Fibroblast of peridontal ligament (primary cell): Measurements from ENCODE around the gene NDUFB6.
"Not testable (repeated sequence)": the region's sequence is repeated elsewhere in the genome, so short reads cannot be mapped to it uniquely, and the experiment has no call there.

Experiments
- DNase-seq: peaks from one replicate; pipeline ENCODE4 v3.0.0-alpha.2; 2010; ENCODE audit errors: extremely low read depth

The NDUFB6 gene

GRCh38 chr9:32572900-32573523 is at the start of gene NDUFB6:
Gene NDUFB6, minus strand, starts transcription at chr9:32573159. Its CDS starts 99 bp downstream, at chr9:32573060.
- peak; percentile 92 for DNase-seq

DNA sequence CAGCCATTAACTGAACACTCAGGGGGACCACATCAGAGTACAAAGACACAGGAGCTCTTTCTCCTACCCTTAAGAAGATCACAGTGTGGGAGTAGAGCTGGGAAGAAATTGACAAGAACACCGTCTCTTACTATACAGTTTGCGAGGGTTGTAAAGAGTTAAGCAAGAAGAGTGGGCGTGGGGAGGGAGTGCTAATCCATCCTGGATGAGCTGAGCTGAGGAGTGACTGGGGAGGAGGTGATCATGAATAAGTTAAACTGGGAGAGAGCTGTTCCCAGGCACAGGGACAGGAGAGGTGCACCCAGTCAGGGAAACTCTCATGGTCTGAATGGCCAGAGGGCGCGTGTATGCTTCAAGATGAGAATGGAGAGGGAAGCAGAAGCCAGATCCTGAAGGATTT is 45.3 kb upstream of the NDUFB6 start:
- no peak for DNase-seq

GRCh38 chr9:32606811-32607210 is 33.9 kb upstream of the NDUFB6 start:
- no peak for DNase-seq

- DNase-seq = no peak
Measured at GRCh38 chr9:32603914-32604852, 31.2 kb upstream of the NDUFB6 start.

DNA sequence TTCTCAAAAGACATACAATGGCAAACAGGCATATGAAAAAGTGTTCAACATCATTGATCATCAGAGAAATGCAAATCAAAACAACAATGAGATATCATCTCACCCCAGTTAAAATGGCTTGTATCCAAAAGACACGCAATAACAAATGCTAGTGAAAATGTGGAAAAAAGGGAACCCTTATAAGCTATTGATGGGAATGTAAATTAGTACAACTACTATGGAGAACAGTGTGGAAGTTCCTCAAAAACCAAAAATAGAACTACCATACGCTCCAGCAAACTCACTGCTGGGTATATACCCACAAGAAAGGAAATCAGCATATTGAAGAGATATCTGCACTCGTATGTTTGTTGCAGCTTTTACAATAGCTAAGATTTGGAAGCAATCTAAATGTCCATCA is 26.1 kb upstream of the NDUFB6 start:
- not testable (repeated sequence) for DNase-seq

DNA sequence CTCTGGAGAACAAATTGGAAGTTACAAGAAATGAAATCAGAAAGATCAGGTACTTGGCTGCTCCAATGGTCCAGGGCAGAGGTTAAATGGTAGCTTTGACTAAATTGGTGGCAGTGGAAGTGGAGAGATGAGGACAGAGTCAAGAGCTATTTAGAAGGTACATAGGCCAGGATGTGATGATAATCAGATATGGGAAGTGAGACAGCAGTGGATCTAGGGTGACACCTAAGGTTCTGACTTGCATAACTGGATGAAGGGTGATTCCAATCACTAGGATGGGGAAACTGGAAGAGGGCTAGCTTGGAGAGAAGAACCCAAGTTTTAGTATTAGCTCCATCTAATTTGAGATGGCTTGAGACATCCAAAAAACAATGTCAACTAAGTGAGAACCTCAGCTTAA is 24.0 kb upstream of the NDUFB6 start:
- no peak for DNase-seq

DNA sequence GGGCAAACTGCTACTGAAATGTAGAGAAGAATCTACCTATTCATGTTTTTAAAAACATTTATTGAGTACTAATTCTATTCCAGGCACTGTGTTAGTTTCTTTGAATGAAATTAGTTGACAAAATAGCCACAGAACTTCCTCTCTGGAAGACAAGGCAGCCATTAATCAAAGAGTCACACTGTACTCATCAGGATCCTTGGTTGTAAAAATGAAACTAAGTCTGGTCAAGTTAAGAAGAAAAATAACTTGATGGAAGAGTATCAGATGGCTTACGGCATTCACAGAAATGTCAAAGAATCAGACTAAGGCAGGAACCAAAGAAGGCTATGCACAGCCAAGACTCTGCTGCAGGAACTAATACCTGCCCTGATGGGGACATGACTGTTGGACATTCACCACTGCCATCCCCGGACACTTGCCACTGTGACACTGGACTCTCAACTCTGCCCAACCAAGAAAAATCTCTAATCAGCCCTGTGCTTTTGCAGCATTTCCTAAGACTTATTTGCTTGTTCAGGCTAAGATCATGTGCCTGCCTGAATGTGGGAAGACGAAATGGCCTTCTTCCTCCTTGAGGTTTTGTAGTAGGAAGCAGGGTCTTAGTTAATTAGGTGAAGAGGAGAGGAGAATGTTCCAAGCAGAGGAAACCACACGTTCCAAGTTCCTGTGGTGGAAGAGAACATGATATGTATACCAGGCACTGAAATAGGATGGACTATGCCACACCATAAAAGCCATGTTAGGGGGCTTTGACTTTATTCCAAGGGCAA is 23.3 kb upstream of the NDUFB6 start:
- no peak for DNase-seq

- no peak for DNase-seq
Measured at GRCh38 chr9:32590898-32591297, 17.9 kb upstream of the NDUFB6 start.

GRCh38 chr9:32590476-32590875 is 17.5 kb upstream of the NDUFB6 start:
- no peak for DNase-seq

GRCh38 chr9:32589083-32589723 is 16.2 kb upstream of the NDUFB6 start:
- peak; percentile 77 for DNase-seq

- peak; percentile 26 for DNase-seq
Measured at GRCh38 chr9:32587901-32588300, 14.9 kb upstream of the NDUFB6 start.

DNA sequence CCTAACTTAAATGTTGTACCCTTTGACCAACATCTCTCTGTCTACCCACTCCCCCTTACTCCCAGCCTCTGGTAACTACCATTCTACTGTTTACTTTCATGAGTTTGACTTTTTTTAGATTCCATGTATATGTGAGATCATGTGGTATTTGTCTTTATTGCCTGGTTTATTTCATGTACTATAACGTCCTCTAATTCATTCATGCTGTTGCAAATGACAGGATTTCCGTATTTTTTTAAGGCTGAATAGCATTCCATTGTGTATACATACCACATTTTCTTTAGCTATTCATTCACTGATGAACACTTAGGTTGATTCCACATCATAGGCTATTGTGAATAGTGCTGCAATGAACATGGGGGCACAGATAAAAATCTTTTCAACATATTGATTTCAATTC is 11.8 kb upstream of the NDUFB6 start:
- no peak for DNase-seq

DNA sequence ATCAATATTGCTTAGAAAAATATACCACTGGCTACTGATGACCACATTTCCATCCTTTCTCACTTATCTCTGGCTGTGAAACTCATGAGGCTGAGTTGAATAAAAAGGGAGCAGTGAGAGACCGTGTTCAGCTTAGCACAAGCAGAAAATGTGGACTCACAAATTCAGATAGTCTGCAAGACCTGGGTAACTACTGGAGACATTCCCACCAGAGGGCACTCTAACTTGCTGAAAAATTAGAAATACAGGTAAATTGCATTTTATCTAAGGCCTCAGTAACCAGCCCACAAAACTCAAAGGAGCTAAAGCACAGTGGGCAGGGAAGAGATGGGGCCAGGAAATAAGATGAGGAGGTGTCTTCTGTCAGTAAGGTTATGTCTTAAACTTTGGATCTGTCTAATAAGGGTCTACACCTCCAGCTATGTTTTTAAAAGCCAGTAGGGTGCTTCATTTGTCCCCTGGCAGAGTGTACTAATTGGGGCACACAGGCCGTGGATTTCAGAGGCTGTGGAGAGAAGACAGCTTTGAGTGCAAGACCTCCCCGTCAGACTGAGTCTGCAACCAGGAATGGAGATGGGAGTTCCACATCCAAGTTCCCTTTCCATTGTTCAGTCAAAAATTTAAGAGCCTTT is 8.7 kb upstream of the NDUFB6 start:
- peak; percentile 82 for DNase-seq

DNA sequence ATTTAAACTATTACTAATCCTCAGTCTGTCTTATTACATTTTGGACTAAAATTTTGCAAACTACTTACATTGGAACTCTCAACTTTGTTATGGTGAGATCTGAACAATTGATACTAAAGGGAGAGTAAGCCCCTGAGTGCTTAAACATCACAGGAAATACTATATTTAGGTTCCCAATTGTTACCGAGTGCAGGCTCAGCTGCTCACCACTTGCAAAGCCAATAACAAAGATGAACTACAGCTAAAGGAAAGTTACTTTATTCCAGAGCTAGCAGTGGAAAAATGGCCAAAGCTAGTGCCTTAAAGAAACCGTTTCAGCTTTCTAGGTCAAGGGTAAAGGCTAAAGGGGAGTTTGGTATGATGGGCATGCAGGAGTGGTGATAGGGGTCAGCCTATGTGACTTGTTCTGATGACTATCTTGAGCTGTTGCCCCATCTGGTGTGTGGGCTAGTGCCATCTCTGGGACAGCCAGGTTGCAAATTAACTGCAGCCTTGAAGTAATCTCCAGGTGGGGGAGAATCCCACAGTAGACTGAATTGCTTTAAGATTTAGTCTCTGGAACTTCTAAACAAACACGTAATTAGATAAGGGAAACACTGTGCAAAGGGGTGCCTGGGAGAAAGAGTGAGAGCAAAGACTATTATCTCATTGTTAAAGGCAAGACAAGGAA is 7.8 kb upstream of the NDUFB6 start:
- no peak for DNase-seq

- peak; percentile 75 for DNase-seq
Measured at GRCh38 chr9:32579706-32580331, 6.9 kb upstream of the NDUFB6 start.

DNA sequence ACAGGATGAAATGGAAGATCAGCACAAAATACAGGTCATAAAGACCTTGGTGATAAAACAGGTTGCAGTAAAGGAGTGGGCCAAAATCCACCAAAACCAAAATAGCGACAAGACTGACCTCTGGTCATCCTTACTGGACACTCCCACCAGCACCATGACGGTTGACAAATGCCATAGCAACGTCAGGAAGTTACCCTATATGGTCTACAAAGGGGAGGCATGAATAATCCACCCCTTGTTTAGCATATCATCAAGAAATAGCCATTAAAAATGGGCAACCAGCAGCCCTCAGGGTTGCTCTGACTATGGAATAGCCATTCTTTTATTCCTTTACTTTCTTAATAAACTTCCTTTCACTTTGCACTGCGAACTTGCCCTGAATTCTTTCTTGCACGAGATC is 6.0 kb upstream of the NDUFB6 start:
- no peak for DNase-seq

- no peak for DNase-seq
Measured at GRCh38 chr9:32577316-32577715, 4.4 kb upstream of the NDUFB6 start.

DNA sequence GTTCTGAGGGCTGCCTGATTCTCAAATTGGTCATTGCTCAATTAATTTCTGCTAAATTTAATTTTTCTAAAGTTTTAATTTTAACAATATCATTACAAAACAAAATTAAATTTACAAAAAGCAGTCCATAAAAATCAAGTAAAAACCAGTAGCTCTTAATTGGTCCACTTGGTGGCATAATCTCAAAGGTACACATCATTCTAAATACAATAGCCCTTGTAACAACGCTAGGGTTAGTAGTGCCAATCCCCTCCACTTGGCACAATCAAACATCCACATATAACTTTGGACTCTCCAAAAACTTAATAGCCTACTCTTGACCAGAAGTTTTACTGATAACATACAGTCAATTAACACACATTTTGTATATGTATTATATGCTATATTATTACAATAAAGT is 1.9 kb upstream of the NDUFB6 start:
- no peak for DNase-seq

GRCh38 chr9:32573821-32574220 is 862 bp upstream of the NDUFB6 start:
- DNase-seq = no peak
